Tibial artery (tissue), 4 donors: Measurements from ENCODE around the gene APP.
A peak's percentile ranks its signal among the peaks of the same experiment; 100 is the strongest.

ENCODE experiments used
- DNase-seq, 2 donors: peaks; one replicate each; pipeline ENCODE4 v3.0.0-alpha.2; 2019
- H3K27ac ChIP-seq, 2 donors: fragments of 200-600 bp; sonication (generic) in 1 of 2; 1 replicate in 1 of 2; 2 replicates in 1 of 2; pipeline ENCODE4 v1.5.1; 2018 to 2019; ENCODE audit warnings: mild to moderate bottlenecking in 1 of 2
- H3K27me3 ChIP-seq, 2 donors: fragments of 200-600 bp; sonication (generic) in 1 of 2; one replicate each; pipeline versions ENCODE4 v1.5.1 to v1.6.0; 2016 to 2019
- H3K36me3 ChIP-seq, 3 donors: fragments of 200-600 bp; sonication (generic) in 2 of 3; one replicate each; pipeline ENCODE4 v1.5.1; 2016 to 2019; ENCODE audit warnings: mild to moderate bottlenecking in 2 of 3
- H3K4me1 ChIP-seq, 4 donors: fragments of 200-600 bp; sonication (generic) in 2 of 4; 1 replicate in 3 of 4; 2 replicates in 1 of 4; pipeline ENCODE4 v1.5.1; 2016 to 2019
- H3K4me3 ChIP-seq, 2 donors: fragments of 200-600 bp; sonication (generic) in 1 of 2; 1 replicate in 1 of 2; 2 replicates in 1 of 2; pipeline ENCODE4 v1.5.1; 2018 to 2019; ENCODE audit warnings: mild to moderate bottlenecking in 2 of 2
- H3K9me3 ChIP-seq, 3 donors: fragments of 200-600 bp; sonication (generic) in 1 of 3; one replicate each; pipeline ENCODE4 v1.5.1; 2016 to 2019
- intact Hi-C: fragments of 100-400 bp; cut with DNase I; formaldehyde crosslinking; loops from one replicate; pipeline ENCODE4 v1.15.0; 2023; ENCODE audit warnings: low total_unique reads
- TF ChIP-seq, protein P1 (sequence below), 2 experiments: fragments of 200-600 bp in 1 of 2; fragments of 450-650 bp in 1 of 2; IDR thresholded peaks; one replicate each; pipeline ENCODE4 v1.5.1; 2017 to 2019; ENCODE audit warnings: antibody characterized with exemption in 2 of 2, mild to moderate bottlenecking in 1 of 2, moderate library complexity in 1 of 2

The APP gene

GRCh38 chr21:26127918-26128317, 42.7 kb downstream of the APP start:
- Histone ChIP-seq H3K36me3 (no peaks in the 10 kb centered on the region), H3K9me3 (no peaks in the 10 kb centered on the region), H3K4me1 (peaks cover 0 to 45% (median 21%) of the 10 kb centered on the region in 4 donors), H3K27ac (no peak overlapping the region), H3K27me3 (no peaks in the 10 kb centered on the region), H3K4me3 (no peak overlapping the region)
- intact Hi-C loops, result no loop called here
- DNase-seq, result peak in 1 of 2 donors; percentile 26
- TF ChIP-seq, protein P1, sequence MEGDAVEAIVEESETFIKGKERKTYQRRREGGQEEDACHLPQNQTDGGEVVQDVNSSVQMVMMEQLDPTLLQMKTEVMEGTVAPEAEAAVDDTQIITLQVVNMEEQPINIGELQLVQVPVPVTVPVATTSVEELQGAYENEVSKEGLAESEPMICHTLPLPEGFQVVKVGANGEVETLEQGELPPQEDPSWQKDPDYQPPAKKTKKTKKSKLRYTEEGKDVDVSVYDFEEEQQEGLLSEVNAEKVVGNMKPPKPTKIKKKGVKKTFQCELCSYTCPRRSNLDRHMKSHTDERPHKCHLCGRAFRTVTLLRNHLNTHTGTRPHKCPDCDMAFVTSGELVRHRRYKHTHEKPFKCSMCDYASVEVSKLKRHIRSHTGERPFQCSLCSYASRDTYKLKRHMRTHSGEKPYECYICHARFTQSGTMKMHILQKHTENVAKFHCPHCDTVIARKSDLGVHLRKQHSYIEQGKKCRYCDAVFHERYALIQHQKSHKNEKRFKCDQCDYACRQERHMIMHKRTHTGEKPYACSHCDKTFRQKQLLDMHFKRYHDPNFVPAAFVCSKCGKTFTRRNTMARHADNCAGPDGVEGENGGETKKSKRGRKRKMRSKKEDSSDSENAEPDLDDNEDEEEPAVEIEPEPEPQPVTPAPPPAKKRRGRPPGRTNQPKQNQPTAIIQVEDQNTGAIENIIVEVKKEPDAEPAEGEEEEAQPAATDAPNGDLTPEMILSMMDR (IDR thresholded peaks at IDR 0.05), result no peak

DNA sequence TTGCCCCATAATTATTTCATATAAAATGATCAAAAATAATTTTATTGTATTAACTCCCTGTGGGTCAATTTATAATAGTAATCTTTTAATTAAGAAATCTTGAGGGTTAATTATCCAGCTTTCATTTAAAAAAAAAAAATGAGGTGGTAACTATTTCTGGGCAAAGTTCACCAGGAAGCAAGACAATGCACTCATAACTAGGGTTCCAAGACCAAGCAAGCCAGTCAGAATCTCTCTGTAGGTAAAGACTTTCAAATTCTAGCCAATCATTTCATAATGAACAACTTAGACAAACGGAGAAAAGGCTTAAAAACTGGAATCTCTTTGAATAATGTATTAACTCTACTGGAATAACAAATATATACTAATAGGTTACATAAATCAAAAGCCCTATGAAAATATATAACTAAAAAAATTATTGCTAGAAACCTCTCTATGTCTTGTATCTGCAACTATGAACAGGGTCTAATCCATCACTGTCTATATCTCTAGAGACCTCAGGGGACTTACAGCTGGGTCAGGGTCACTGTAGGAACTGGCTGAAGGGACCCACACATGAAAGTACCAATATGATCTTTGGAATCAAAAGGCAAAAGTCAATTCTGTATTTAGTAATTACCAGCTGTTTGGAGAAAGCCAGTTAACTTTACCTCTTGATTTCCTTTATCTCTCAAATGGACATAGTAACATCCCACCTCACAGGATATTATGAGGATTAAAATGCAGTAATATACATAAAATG, 43.3 kb downstream of the APP start:
- H3K27me3 ChIP-seq, result no peaks in the 10 kb centered on the region
- DNase-seq, result no peak
- H3K4me1 ChIP-seq, result peaks cover 0 to 47% (median 21%) of the 10 kb centered on the region in 4 donors
- intact Hi-C loops, result no loop called here
- no peaks in the 10 kb centered on the region for H3K36me3 ChIP-seq
- TF ChIP-seq, protein P1 (IDR thresholded peaks at IDR 0.05), result no peak
- no peaks in the 10 kb centered on the region for H3K9me3 ChIP-seq
- no peak overlapping the region for H3K27ac ChIP-seq
- no peak overlapping the region for H3K4me3 ChIP-seq

GRCh38 chr21:26126168-26126553, 44.4 kb downstream of the APP start:
- intact Hi-C loops, result no loop called here
- no peak overlapping the region for H3K4me3 ChIP-seq
- no peaks in the 10 kb centered on the region for H3K27me3 ChIP-seq
- TF ChIP-seq, protein P1 (IDR thresholded peaks at IDR 0.05), result no peak
- no peak overlapping the region for H3K27ac ChIP-seq
- no peaks in the 10 kb centered on the region for H3K9me3 ChIP-seq
- peaks cover 0 to 47% (median 21%) of the 10 kb centered on the region in 4 donors for H3K4me1 ChIP-seq
- no peak for DNase-seq
- H3K36me3 ChIP-seq, result no peaks in the 10 kb centered on the region

DNA sequence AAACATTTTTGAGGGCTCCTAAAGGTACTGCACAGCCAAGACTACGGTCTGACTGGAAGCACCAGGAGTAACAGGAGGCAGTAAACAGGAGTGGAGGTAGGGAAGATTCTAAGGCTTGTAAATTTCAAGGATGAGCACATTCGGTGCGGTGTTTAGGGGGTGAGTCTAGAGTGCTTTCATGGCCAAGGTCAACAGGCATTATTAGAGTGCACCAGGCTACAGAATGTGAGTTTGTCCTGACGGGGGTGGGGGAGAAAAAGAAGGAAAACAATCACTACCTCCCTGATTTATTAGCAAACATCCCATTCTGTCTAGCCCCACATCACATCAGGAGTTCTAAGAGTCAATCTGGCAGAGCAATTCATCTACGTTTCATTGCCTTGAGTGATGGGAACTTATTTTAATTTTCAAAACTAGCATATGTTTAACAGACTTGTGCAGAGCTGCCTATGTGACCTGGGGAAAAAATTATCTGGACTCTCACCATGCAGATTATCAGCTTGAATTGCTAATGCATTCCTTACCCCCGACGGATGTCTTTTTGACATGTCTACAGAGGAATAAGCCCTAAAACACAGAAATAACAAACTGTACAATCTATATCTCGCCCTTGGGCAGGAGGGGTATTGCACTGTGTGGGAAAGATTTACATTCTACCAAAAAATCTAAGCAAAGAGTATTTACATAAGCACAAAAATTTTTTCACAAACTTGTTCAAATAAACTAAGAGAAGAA, 45.0 kb downstream of the APP start:
- TF ChIP-seq, protein P1 (IDR thresholded peaks at IDR 0.05), result no peak
- no peaks in the 10 kb centered on the region for H3K36me3 ChIP-seq
- H3K27ac ChIP-seq, result no peak overlapping the region
- H3K4me1 ChIP-seq, result peaks cover 0 to 47% (median 21%) of the 10 kb centered on the region in 4 donors
- no peaks in the 10 kb centered on the region for H3K27me3 ChIP-seq
- H3K9me3 ChIP-seq, result no peaks in the 10 kb centered on the region
- intact Hi-C loops, result no loop called here
- DNase-seq, result no peak
- no peak overlapping the region for H3K4me3 ChIP-seq

- Histone ChIP-seq H3K9me3 (no peaks in the 10 kb centered on the region), H3K4me1 (peaks cover 0 to 47% (median 21%) of the 10 kb centered on the region in 4 donors), H3K27ac (peak overlapping the region in 1 of 2 donors; percentile 29), H3K36me3 (no peaks in the 10 kb centered on the region), H3K27me3 (no peaks in the 10 kb centered on the region), H3K4me3 (no peak overlapping the region)
- intact Hi-C loops, result no loop called here
- TF ChIP-seq, protein P1 (IDR thresholded peaks at IDR 0.05), result no peak
- DNase-seq, result no peak
These were observed 45.7 kb downstream of the APP start for GRCh38 chr21:26124896-26125295.
